ENCODE data around the gene PNKP.

DNA sequence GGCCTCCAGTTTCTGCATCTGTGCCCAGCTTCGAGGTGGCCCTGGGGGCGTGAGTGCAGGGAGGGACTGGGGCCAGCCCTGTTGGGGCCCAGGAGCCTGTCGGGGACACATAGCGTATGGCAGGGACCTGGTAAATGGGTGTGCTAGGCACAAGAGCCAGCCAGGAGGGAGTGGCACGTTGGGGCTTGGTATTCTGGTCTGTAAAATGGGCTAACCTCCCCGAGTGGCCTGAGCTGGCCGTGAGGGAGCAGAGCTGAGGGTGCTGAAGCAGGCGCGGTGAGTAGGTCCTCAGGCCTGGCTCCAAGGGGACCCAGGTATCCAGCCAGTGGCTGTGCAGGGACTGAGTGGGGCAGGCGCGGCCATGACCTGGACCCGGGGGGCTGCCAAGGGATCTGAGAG is 12.1 kb downstream of the PNKP start:
- TF ChIP-seq, protein P1, sequence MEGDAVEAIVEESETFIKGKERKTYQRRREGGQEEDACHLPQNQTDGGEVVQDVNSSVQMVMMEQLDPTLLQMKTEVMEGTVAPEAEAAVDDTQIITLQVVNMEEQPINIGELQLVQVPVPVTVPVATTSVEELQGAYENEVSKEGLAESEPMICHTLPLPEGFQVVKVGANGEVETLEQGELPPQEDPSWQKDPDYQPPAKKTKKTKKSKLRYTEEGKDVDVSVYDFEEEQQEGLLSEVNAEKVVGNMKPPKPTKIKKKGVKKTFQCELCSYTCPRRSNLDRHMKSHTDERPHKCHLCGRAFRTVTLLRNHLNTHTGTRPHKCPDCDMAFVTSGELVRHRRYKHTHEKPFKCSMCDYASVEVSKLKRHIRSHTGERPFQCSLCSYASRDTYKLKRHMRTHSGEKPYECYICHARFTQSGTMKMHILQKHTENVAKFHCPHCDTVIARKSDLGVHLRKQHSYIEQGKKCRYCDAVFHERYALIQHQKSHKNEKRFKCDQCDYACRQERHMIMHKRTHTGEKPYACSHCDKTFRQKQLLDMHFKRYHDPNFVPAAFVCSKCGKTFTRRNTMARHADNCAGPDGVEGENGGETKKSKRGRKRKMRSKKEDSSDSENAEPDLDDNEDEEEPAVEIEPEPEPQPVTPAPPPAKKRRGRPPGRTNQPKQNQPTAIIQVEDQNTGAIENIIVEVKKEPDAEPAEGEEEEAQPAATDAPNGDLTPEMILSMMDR (conservative IDR thresholded peaks at IDR 0.05 in 1 of 2, IDR thresholded peaks at IDR 0.05 in 1 of 2; ENCODE audit: extremely low read depth in 1 of 2, insufficient read depth in 1 of 2, low read depth in 1 of 2, low read length in 2 of 2), result no peak
- TF ChIP-seq EZH2 (IDR thresholded peaks at IDR 0.05; ENCODE audit: borderline replicate concordance, low read length), result no peak
